ENCODE measurements around the gene PROCA1.

The PROCA1 gene

DNA sequence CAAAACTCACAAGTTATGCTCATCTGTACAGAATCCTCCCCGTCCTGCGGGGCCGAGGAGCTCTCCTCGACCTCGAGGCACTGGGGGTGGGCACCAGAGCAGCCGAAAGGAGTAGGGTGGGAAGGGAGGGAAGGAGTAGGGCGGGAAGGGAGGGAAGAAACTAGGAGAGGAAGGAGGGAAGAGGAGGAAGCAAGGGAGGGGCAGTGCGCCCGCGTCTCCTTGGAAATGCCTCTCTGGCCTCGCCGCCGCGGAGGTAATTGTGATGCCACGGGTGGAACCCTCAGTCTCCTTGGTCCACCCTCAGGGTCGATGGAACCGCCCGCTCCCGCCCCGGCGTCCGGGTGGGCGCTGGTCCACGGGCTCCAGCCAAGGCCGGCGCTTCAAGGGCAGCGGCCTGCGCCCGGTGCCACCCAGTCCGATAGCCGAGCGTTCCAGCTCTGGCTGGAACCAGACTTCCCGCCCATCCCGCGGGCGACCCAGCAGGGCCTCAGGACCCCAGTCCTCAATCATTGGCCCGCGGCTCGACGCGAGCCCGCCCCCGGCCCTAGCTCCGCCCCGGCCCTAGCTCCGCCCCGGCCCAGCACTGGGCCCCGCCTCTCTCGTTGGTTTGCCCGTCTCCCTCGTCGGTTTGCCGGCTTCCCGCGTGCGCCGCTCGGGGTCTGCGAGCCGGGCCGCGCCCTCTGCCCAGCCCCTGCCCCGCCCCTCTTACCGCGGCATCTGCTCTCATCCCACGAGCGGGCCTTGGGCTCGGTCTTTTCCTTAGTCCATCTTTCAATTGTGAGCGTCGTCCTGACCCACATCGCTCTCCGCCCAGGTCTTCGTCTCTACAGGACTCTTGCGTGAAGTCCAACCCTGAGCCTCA lies 596 bp downstream of the PROCA1 start:
- peak; percentile 81 for DNase-seq (ENCODE audit: low read depth, low spot score)

DNA sequence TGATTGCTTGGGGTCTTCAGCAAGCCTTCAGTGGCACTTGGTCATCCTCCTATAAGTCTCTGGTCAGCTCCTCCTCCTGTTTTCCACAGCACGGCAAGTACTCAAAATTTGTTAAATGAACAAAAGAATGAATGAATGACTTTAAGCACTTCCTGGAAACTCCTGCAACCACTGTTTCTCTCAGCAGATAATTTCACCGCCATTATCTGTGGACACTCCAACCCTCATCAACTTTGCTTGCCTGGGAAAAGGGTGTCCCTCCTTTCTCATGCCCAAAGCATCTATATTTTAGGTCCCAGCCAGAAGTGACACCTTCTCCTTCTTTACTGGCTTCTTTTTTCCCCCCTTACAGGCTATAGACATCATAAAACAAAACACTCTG lies 4.4 kb downstream of the PROCA1 start:
- DNase-seq (ENCODE audit: low read depth, low spot score), result no peak

DNA sequence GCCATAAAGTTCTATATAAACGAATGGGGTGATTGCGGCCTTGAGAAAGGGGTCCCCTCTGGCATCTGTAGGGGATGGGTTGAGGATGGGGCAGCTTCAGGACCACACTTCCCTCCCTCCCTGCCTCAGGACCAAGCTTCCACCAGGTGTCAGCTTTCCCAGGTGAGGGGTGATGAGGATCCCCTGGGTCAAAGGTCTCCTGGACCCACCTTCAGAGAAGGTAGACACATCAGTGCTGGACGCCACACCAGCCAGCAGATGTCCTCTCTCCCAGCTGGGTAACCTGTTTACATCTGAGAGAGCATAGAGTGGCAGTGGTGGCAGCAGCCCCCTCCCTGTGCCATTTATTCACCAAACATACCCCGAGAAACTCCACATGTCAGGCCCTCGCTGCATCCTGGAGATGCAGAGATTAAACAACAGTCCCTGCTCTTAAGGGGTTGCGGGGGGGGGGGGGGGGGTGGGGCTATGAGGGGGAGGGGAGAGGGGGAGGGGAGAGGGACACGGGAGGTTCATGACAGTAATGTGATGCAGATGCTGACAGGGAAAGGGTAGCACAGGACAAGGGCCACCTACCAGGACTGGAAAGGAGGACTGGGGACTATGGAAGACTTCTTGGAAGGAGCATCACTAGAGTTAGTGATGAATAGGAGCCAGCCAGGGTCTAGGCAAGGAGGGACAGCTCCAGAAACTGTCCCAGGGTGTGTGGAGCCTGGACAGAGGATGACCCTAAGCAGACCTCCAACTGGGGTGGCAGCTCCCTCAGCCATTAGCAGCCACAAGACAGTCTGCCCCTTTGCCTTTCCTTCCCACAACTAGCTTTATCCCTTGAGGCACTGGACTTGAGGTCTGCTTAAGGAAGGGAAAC lies 5.0 kb downstream of the PROCA1 start:
- DNase-seq (ENCODE audit: low read depth, low spot score), result no peak

DNA sequence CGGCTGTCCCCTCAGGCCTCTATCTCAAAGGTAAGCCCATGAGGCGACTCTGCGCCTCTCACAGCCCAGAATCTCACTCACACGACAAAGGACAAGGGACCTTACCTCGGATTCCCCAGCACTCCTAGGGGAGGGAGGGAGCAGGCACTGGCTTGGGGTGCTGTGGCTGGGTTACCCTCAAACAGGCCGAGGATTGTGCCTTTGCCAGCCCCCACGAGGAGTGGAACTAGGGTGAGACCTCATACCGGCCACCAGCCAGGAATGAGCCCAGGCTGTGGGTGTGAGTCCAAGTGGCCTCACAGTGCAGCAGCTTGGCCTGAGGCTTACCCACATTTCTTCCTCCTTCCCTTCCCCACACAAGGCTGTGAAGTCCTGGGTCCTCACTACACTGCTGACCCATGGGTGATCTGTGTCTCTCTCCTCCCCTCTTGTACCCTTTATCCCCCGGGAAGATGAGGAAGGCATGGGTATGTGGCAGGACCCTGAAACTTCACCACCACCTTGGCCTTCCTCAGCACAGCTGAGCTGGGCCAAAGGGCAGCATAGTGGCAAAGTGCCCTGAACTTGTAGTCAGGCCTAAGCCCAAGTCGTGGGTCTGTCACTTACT lies 5.9 kb downstream of the PROCA1 start:
- no peak for DNase-seq (ENCODE audit: low read depth, low spot score)

DNA sequence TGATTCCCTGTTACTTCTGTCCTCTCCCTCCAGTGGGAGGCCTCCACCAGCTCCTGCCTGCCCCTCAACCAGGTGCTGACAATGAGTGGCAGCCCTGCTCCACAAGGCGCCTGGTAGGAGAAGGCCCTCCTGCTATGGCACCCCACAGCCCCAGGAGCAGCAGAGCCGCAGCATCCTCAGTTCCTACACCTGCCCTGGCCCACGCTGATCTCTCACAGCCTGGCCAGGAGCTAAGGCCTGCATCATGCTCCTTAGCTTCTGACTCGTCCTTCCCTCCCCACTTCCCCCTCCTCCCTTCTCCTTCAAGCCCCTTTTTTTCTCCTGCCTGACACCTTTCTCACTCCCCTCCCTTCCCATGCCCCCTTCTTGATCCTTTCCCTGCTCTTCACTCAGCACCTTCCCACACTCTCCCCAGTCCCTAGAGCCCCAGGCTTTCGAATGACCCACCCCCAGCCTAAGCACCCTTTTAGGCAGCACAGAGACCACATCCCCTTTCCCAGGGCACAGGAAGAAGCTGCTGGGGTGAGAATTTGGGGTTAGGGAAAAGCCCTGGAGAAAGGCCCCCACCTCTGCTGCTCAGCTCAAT lies 6.5 kb downstream of the PROCA1 start:
- DNase-seq (ENCODE audit: low read depth, low spot score), result no peak

DNA sequence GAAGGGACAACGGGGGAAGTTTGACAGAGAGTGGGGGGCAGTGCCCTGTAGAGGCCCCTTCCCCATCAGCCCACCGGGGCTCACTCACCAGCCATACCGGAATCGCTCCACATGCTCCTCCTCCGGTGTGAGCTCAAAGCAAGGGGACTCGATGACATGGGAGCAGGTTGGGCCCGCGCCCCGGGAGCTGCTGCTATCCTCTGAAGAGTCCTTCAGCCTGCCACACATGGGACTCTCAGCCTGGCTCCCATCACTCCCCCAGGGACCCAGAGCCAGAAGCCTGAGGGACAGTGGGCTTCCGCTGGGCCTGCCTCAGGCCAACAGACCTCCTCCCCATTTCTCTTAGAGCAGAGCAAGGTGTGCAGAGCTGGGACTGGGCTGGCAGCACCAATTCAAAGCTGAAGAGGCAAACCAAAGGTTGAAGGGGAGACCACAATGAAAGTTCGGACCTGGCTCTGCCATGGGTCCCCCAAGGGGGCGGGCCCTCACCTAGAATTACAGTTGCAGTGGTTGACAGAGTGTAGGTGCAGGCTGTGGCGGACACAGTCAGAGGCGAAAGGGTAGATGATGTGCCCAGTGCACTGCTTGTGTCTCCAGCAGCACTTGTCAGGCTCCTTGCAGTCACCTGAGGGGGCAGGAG lies 7.3 kb downstream of the PROCA1 start:
- no peak for DNase-seq (ENCODE audit: low read depth, low spot score)

DNA sequence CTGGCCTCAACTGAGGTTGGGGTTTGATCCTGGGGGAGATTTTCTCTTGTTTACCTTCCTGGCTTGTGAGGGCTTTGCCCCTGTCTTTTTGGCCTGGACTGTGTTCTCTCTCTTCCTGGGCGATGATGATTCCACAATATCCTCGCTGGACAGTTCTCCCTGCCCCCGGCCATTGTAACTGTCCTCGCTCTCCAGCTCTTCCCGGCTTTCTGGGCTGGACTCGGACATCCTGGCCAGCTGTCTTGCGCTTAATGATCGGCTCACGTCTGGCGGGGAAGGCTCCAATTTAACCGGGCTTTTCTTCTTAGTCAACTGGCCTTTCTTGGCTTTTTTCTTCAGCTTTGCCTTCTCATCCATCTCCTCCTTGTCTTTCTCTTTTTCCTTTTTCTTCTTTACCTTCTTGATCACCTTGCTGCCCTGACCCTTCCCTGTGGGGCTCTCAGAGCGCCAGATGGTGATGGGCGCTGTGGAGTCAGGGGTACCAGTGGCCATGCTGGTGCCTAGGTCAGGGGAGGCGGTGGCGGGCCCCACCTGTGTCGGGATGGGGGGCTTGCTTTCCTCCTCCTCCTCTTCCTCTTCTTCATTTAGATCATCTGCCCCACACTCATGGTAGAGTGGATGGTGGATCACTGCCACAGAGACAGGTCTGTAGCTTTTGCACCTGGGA lies 8.0 kb downstream of the PROCA1 start:
- DNase-seq (ENCODE audit: low read depth, low spot score), result no peak

DNA sequence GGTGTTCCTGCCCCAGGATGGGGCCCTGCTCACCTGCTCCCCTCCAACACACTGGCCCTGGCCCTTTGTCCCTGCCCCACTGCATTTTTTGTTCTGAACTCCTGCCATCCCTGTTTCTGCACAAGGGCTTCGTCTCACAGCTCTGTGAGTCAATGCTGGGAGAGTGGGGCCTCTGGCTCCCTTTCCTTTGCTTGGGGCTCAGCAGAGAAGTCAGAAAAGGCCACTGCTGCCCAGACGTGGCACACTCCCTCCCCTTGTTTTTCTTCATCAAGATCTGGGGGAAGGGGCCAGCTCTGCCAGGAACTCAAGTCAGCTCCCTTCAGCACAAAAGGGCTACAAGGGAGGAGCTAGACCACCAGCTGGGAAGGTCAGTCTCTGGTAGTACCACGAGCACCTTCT lies 8.9 kb downstream of the PROCA1 start:
- DNase-seq (ENCODE audit: low read depth, low spot score), result no peak

DNA sequence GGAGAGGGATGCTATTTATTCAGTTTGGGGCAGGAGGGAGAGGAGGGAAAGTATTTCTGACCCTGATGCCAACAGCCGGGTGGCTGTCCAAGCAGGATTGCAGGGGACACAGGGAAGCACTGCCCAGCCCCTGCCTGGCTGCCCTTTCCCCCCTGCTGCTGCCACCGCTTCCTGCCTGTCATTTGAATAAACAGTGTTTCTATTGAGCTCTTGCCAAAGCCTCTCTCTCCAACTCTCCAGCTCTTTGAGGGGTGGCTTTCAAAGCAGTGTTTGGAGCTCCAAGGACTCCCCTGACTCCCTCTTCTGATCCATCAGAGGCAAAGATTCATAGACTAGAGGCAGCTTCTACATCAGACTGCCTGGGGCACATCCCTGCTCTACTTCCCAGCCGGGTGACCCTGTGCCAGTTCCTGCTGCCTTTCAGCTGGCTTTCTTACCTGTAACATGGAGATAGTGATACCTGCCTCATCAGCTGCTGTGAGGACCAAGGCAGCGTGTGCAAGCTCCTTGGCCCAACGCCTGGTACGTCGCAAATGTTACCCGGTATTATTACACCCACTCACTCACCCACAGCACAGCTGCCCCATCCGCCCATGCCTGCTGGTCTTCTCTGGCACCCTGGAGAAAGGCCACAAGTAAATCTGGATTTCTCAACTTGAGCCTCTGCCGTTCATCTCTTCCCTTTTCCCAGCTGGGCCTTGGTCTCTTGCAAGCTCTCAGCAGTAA lies 9.5 kb downstream of the PROCA1 start:
- no peak for DNase-seq (ENCODE audit: low read depth, low spot score)

DNA sequence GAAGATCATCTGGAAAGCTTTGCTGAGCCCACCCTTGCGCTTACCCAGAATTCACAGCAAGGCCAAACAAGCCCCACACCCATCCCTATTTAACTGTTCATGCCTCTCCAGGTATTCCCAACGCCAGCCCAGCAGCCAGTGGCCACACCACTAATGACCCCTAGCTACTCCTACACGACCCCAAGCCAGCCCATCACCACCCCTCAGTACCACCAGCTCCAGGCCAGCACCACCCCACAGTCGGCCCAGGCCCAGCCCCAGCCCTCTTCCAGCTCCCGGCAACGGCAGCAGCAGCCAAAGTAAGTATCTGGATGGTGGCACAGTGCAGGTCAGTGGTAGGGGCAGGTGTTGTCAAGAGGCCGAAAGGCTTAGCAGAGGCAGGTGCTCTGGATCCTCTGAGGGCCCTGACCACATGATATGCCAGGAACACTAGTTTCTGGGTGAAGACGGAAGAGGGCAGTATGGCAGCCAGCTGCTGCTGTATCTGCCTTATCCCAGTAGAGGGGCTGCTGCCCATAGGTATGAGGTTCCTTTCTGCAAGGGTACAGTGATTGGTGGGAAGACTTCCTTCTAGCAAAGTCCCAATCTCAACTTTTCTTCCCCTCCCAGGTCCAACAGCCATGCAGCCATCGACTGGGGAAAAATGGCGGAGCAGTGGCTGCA lies 10.7 kb downstream of the PROCA1 start:
- DNase-seq (ENCODE audit: low read depth, low spot score), result no peak

DNA sequence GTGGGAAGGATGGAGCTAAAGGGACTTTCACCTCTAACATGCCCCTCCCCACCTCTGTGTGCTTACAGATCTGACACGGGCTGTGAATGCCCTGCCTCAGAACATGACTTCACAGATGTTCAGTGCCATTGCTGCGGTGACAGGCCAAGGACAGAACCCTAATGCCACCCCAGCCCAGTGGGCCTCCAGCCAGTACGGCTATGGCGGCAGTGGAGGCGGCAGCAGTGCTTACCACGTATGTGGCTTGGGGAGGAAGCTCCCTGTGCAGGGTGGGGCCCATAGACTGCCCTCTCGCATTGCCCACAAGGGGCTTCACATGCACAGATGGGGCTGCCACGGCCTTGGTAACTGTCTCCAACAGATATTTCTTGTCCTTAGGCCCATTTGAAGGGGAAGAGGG lies 11.4 kb downstream of the PROCA1 start:
- no peak for DNase-seq (ENCODE audit: low read depth, low spot score)

DNA sequence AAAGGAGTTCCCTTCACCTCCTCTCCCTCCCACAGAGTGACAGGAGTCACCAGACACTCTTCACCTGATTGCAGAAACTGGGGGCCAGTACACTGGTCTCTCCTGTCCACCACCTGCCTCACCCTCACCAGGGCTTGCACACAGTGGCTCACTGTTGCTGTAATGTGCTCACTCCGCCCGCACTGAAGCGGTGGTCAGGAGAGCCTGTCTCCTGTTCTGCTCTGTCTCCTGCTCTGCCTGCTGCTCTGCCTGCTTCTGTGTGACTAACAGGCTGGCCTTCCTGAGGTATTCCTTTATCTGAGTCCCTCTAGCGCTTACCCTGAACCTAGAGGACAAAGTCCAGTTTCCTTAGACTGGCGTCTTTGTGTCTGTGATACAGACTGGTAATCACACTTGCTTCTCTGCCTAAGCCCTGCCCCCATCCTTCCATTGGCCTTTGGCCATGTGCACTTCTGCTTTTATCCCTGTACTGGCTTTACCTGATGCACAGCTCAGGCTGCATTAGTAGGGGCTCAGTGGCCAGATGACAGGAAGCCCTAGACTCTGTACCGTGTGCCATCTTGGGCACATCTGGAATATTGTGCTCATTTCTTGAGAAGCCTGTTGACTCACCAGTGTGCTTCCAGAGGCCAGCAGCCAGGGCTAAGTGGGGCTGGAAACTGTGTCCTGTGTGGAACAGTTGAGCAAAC lies 13.3 kb downstream of the PROCA1 start:
- no peak for DNase-seq (ENCODE audit: low read depth, low spot score)

DNA sequence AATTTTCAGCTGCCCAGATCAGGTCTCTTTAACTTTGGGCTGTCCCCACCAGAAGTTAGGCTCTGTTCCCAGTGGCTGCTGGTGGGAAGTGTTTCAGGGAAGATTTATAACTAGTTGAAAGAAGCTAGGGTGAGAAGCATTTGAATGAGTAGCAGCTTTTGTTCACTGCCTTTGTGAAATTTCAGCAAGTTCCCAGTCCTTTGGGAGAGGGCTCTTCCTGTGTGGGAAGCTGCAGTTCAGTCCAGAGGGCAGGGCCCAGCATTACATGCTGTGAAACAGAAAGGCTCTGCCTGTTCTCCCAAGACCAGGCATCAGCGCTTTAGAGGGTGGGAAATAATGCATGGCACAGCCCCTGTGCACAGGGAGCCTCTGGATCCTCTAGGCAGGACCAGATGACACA lies 17.8 kb downstream of the PROCA1 start:
- DNase-seq (ENCODE audit: low read depth, low spot score), result no peak

DNA sequence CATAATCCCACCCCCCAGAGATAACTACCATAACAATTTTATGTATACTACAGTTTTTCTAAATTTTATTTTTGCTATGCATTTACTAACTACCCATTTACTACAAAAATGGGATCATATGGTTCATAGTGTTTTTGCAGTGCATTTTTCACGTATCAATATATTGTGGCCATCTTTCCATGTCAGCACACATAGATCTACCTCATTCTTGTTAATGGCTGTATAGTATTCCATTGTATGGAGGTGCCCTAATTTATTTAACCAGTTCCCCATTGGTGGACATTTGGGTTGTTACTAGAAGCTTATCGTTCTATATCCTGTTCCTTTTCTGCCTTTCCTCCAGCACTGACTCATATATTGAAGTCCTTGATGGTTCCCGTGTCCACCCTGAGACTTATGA lies 22.7 kb downstream of the PROCA1 start:
- no peak for DNase-seq (ENCODE audit: low read depth, low spot score)

DNA sequence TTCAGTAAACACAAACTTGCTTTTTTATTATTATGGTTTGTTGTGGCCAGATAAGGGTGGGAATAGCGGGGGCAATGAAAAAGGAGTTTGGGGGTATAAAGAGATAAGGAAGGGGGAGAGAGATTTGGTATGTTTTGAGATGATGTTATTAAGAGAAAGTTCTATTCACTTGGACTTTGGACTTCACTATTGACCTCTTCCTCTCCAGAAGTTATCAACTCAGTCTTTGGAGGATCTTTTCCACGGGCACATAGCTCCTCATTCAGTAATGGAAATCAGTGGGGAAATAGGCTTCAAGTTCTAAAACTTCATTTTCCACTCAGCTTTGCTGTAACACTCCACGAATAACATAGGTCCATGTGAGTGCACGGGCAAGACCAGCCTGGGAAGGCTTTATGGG lies 23.2 kb downstream of the PROCA1 start:
- DNase-seq (ENCODE audit: low read depth, low spot score), result no peak

DNA sequence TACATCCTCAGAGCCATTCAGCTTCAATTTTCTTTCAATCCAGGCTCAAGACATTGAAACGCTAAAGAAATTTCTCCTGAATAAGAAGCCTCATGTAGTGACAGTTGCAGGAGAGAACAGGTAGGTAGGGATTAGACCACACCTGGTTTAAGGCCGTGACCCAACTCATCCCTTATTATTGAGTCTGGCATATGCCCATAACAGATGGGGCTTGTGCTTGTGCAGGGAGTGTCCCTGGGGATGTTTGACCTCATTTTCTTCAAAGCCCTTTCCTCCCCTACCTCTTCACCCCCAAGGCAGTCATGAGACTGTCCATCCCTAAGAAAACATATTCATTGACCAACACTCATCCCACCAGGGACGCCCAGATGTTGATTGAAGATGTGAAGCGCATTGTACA lies 25.4 kb downstream of the PROCA1 start:
- DNase-seq (ENCODE audit: low read depth, low spot score), result no peak

DNA sequence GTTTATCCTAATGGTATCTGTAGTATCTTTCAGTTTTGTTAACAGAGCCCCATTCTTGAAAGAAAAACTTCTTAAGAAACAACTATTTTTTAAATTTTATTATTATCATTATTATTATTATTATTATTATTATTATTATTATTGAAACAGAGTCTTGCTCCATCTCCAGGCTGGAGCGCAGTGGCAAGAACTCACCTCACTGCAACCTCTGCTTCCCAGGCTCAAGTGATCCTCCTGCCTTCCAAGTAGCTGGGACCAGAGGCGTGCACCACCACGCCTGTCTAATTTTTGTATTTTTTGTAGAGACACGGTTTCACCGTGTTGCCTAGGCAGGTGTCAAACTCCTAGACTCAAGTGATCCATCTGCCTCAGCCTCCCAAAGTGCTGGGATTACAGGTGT lies 26.3 kb downstream of the PROCA1 start:
- no peak for DNase-seq (ENCODE audit: low read depth, low spot score)

DNA sequence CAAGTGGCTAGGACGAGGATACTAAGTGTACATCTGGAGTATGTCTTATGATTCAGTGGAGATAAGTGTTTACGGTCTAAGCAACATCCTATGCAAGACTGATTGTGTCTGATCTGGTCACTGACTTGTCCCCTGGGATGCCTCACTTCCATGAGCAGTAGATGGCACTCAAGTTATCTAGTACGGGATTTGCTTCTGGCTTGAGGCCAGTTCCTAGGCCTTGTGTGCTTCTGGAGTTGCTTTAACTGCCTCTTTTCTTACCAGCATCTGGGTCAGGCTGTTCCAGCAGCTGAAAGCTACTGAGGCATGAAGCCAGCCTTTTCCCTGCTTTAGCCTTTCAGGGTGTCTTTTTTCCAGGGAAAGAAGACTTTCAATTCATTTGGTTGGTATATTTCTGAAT lies 26.7 kb downstream of the PROCA1 start:
- DNase-seq (ENCODE audit: low read depth, low spot score), result no peak

DNA sequence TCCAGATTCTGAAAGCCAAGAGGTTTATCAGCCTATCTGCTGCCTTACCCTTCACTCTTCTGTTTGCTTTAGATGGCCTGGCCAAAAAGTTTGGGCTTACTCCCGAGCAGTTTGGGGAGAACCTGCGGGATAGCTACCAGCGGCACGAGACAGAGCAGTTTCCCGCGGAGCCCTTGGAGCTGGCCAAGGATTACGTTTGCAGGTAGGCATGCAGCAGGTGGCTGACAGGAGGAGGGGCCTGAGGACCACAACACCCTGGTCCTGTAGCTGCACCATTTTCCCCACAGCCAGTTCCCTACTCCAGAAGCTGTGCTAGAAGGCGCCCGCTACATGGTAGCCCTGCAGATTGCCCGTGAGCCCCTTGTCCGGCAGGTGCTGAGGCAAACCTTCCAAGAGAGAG lies 29.0 kb downstream of the PROCA1 start:
- DNase-seq (ENCODE audit: low read depth, low spot score), result no peak
